ENCODE data around the gene CCR5AS.

Gene CCR5AS

GRCh38 chr3:46447228-46447985 is 40.5 kb upstream of the CCR5AS start:
- H3K36me3 ChIP-seq: no peaks in the 10 kb centered on the region
- DNase-seq: no peak
- H3K9me3 ChIP-seq: no peaks in the 10 kb centered on the region
- H3K4me1 ChIP-seq: no peaks in the 10 kb centered on the region
- H3K27me3 ChIP-seq: no peaks in the 10 kb centered on the region
- no peak overlapping the region for H3K4me3 ChIP-seq
- intact Hi-C loops (cut with DNase I): loop anchor here (10.0 kb wide), 3 partner anchors 363 to 683 kb away; no protein-coding TSS in a partner anchor
- TF ChIP-seq POLR2A (IDR thresholded peaks at IDR 0.05) (no peak), EP300 (IDR thresholded peaks at IDR 0.05) (no peak), POLR2AphosphoS5 (IDR thresholded peaks at IDR 0.05) (no peak), CTCF (IDR thresholded peaks at IDR 0.05) (no peak)
- WGBS, 2 donors: 68 to 73% methylated on average over 5 of the region's 5 CpGs
- H3K27ac ChIP-seq: no peak overlapping the region

DNA sequence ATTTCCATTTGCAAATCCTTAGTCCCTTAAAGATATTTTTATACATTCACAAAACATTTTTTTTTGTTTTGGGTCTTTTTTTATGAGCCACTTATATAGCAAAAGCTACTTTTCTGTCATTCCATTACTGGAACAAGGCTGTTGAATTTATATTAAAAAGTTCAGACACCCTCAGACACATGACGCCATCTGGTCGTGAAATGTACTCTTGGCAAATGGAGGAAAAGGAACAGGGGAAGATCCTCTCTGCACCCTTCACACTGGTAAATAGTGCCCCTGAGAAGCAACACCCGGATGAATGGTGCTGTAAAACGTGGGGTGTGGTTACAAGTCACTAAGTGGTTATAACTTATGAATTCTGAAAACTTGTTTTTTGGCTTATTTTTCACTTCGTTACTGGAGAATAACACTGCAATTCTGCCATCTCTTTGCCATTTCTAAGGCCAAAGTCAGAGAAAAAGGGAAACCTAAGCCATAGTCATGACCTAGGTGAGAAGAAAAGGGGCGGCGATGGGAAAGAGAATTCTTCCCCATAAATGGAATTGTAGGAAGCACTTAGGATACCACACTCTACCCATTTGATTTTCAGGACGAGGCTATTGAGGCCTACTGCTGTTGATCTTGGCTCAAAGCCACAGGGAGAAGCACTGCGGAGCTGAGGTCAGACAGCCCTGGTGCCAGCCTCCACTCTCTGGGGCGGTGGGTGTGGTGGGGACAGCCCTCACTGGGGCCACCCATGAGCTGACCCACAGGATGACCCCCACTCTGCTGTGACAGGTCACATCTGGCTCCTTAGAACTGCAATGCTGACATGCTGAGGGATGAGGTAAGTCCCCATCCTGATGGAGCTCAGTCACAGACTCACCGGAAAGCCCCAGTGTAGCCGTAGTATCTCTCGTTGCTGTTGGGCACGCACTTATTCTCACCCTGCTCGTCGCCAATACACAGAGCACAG is 36.0 kb upstream of the CCR5AS start:
- DNase-seq: no peak
- no peaks in the 10 kb centered on the region for H3K9me3 ChIP-seq
- H3K27ac ChIP-seq: no peak overlapping the region
- no peak overlapping the region for H3K4me3 ChIP-seq
- no peaks in the 10 kb centered on the region for H3K27me3 ChIP-seq
- 47 to 74% methylated on average over 16 of the region's 16 CpGs for WGBS, 2 donors
- intact Hi-C loops (cut with DNase I): loop anchor here (10.0 kb wide), 3 partner anchors 358 to 678 kb away; no protein-coding TSS in a partner anchor
- no peaks in the 10 kb centered on the region for H3K36me3 ChIP-seq
- TF ChIP-seq POLR2A (IDR thresholded peaks at IDR 0.05) (no peak), CTCF (IDR thresholded peaks at IDR 0.05) (peak in 2 of 4 experiments; percentile 66 to 72)
- no peaks in the 10 kb centered on the region for H3K4me1 ChIP-seq

- WGBS, 2 donors: 72 to 75% methylated on average over 4 of the region's 4 CpGs
- no peak overlapping the region for H3K4me3 ChIP-seq
- TF ChIP-seq POLR2A (IDR thresholded peaks at IDR 0.05): no peak
- TF ChIP-seq POLR2AphosphoS5 (IDR thresholded peaks at IDR 0.05): no peak
- no peak for TF ChIP-seq CTCF (IDR thresholded peaks at IDR 0.05)
- TF ChIP-seq EP300 (IDR thresholded peaks at IDR 0.05): no peak
- intact Hi-C loops (cut with DNase I): loop anchor here (10.0 kb wide), 3 partner anchors 356 to 676 kb away; no protein-coding TSS in a partner anchor
- no peaks in the 10 kb centered on the region for H3K36me3 ChIP-seq
- DNase-seq: no peak
- H3K9me3 ChIP-seq: no peaks in the 10 kb centered on the region
- H3K4me1 ChIP-seq: no peaks in the 10 kb centered on the region
- no peak overlapping the region for H3K27ac ChIP-seq
- H3K27me3 ChIP-seq: no peaks in the 10 kb centered on the region
These were observed 33.8 kb upstream of the CCR5AS start for GRCh38 chr3:46440531-46441294.

GRCh38 chr3:46438831-46439230 is 32.0 kb upstream of the CCR5AS start:
- intact Hi-C loops (cut with DNase I): no loop called here
- no peak overlapping the region for H3K27ac ChIP-seq
- H3K36me3 ChIP-seq: no peaks in the 10 kb centered on the region
- H3K27me3 ChIP-seq: no peaks in the 10 kb centered on the region
- H3K9me3 ChIP-seq: no peaks in the 10 kb centered on the region
- H3K4me1 ChIP-seq: no peaks in the 10 kb centered on the region
- no peak for DNase-seq
- no peak overlapping the region for H3K4me3 ChIP-seq
- 79 to 90% methylated on average over 3 of the region's 3 CpGs for WGBS, 2 donors
- TF ChIP-seq POLR2AphosphoS5 (IDR thresholded peaks at IDR 0.05) (no peak), POLR2A (IDR thresholded peaks at IDR 0.05) (no peak), CTCF (IDR thresholded peaks at IDR 0.05) (no peak), EP300 (IDR thresholded peaks at IDR 0.05) (no peak)
